Activated T-cell treated with anti-CD3 and anti-CD28 coated beads, Interleukin-2, amount 50 U/mL, for 4 hours (primary cell): ENCODE results near the gene TUBA3E. TPM values are rescaled to one million over a fixed set of nuclear protein-coding genes. Genes with fewer than 3 reads are reported as not detected.
"Not testable (repeated sequence)": the region's sequence is repeated elsewhere in the genome, so short reads cannot be mapped to it uniquely, and the experiment has no call there.

ENCODE experiments used
- ATAC-seq, 2 donors: fragments of 200-7000 bp; cut with Tn5 transposase; one replicate each; pipeline ENCODE4 v1.10.0; 2021
- DNase-seq: peaks from one replicate; pipeline ENCODE4 v3.0.0-alpha.2; 2020
- H3K27me3 Mint-ChIP-seq: one replicate; pipeline ENCODE4 v1.8.0; 2021; ENCODE audit warnings: low read depth, mixed read lengths
- H3K36me3 Mint-ChIP-seq: one replicate; pipeline ENCODE4 v1.8.0; 2022; ENCODE audit warnings: mixed read lengths; ENCODE audit not compliant: insufficient read depth
- H3K4me1 Mint-ChIP-seq: one replicate; pipeline ENCODE4 v1.8.0; 2021; ENCODE audit warnings: low read depth, mixed read lengths
- H3K4me3 Mint-ChIP-seq: one replicate; pipeline ENCODE4 v1.8.0; 2021; ENCODE audit warnings: mild to moderate bottlenecking, moderate library complexity, mixed read lengths
- H3K9me3 Mint-ChIP-seq: one replicate; pipeline ENCODE4 v1.8.0; 2021; ENCODE audit warnings: mixed read lengths
- total RNA-seq, 3 donors: library from RNA; stranded (reverse); gene quantifications; one replicate each; pipeline ENCODE4 v1.2.1, GENCODE V29; 2021

TUBA3E gene
- total RNA-seq, 3 donors from 2014 or later: not detected

DNA sequence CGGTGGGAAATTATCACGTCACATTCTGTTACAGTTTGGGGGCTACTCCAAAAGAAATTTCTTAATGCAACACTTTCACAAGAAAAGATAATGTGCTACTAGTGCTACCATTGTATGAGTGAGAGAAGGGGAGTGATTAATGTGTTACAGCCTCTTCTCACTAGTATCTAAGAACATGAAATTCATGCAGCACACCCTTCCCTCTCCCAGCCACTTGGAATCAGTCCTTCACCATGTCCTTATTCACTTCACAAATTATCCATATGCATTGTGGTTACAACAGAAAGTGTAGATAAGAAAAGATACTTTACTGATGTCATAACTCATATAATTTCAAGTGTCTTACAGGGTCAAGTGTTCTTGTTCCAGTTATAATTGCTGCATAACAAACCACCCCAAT, 20.9 kb upstream of the TUBA3E start:
- not testable (repeated sequence) for H3K4me3 Mint-ChIP-seq, H3K9me3 Mint-ChIP-seq, DNase-seq, ATAC-seq, H3K4me1 Mint-ChIP-seq, H3K36me3 Mint-ChIP-seq
- peaks cover 24% of the 10 kb centered on the region for H3K27me3 Mint-ChIP-seq

GRCh38 chr2:130207051-130207450, 8.8 kb upstream of the TUBA3E start:
- not testable (repeated sequence) for H3K36me3 Mint-ChIP-seq, H3K9me3 Mint-ChIP-seq, DNase-seq, H3K27me3 Mint-ChIP-seq, H3K4me1 Mint-ChIP-seq, ATAC-seq, H3K4me3 Mint-ChIP-seq

DNA sequence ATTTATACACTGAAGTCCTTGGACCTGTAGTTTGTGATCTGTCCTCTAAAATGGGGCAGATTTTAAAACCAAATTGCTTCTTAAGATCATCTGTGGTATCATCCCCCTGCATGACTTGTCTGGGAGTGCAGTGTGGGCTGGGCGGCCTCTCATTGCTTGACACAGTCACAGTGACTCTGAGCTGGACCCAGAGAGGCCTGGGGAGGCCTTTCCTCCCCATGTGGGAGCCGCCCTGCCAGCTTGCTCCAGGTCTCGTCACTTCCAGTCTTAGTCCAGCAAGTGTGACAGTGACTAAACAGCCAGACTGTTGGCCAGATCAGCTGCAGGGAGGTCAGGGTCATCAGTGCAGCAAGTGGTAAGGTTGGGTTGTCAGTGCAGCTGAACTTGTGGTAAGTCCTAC, 4.9 kb upstream of the TUBA3E start:
- not testable (repeated sequence) for H3K9me3 Mint-ChIP-seq, H3K27me3 Mint-ChIP-seq, H3K36me3 Mint-ChIP-seq, H3K4me3 Mint-ChIP-seq, ATAC-seq, DNase-seq, H3K4me1 Mint-ChIP-seq

DNA sequence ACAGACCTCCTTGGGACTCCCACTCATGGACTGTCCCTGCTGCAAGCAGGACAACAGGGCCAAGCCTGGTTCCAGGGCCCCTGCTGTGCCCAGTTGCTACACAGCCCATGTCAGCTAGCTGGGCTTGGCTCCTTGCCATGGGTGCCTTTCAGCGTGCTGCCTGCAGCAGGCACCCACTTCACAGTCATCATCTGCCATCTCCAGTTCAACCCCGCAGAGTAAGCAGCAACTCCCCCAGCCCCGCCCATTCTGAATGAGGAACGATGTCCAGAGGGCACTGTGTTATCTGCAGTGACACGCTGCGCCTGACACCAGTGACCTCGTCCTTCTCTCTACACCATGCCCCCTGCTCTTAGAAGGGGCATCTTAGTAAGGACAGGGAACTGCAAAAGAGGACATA, 4.3 kb upstream of the TUBA3E start:
- H3K4me1 Mint-ChIP-seq, ATAC-seq, H3K9me3 Mint-ChIP-seq, DNase-seq, H3K36me3 Mint-ChIP-seq, H3K4me3 Mint-ChIP-seq, H3K27me3 Mint-ChIP-seq: not testable (repeated sequence)

DNA sequence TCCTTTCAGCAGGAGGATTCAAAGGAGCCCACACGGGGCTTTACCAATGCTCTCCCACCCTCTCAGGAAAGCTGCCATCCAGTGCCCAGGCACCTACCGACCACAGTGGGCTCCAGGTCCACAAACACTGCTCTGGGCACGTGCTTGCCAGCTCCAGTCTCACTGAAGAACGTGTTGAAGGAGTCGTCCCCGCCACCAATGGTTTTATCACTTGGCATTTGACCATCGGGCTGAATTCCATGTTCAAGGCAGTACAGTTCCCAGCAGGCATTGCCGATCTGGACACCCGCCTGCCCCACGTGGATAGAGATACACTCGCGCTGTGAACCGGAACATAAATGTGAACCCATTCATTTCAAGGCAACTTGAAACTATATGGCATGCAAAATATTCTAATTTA, 2.2 kb downstream of the TUBA3E start:
- not testable (repeated sequence) for DNase-seq, H3K4me3 Mint-ChIP-seq, H3K27me3 Mint-ChIP-seq, H3K36me3 Mint-ChIP-seq, H3K9me3 Mint-ChIP-seq, ATAC-seq, H3K4me1 Mint-ChIP-seq

- H3K4me1 Mint-ChIP-seq, H3K36me3 Mint-ChIP-seq, H3K9me3 Mint-ChIP-seq, H3K4me3 Mint-ChIP-seq, H3K27me3 Mint-ChIP-seq, ATAC-seq, DNase-seq: not testable (repeated sequence)
These were observed 3.1 kb downstream of the TUBA3E start for GRCh38 chr2:130195089-130195635.

- H3K27me3 Mint-ChIP-seq, ATAC-seq, H3K4me3 Mint-ChIP-seq, H3K36me3 Mint-ChIP-seq, DNase-seq, H3K9me3 Mint-ChIP-seq, H3K4me1 Mint-ChIP-seq: not testable (repeated sequence)
These were observed 4.4 kb downstream of the TUBA3E start for GRCh38 chr2:130193824-130194223.

GRCh38 chr2:130192451-130192850, 5.8 kb downstream of the TUBA3E start:
- H3K9me3 Mint-ChIP-seq, ATAC-seq, H3K4me3 Mint-ChIP-seq, H3K27me3 Mint-ChIP-seq, H3K36me3 Mint-ChIP-seq, DNase-seq, H3K4me1 Mint-ChIP-seq: not testable (repeated sequence)

GRCh38 chr2:130191319-130191718, 6.9 kb downstream of the TUBA3E start:
- DNase-seq, H3K4me1 Mint-ChIP-seq, H3K27me3 Mint-ChIP-seq, H3K9me3 Mint-ChIP-seq, H3K36me3 Mint-ChIP-seq, ATAC-seq, H3K4me3 Mint-ChIP-seq: not testable (repeated sequence)

GRCh38 chr2:130190237-130190636, 8.0 kb downstream of the TUBA3E start:
- H3K9me3 Mint-ChIP-seq: no peaks in the 10 kb centered on the region
- DNase-seq: no peak
- H3K36me3 Mint-ChIP-seq: peaks cover 2% of the 10 kb centered on the region
- peaks cover 2% of the 10 kb centered on the region for H3K4me1 Mint-ChIP-seq
- no peak for ATAC-seq
- no peak overlapping the region for H3K4me3 Mint-ChIP-seq
- H3K27me3 Mint-ChIP-seq: no peaks in the 10 kb centered on the region

- not testable (repeated sequence) for H3K4me3 Mint-ChIP-seq, H3K27me3 Mint-ChIP-seq, ATAC-seq, H3K4me1 Mint-ChIP-seq, DNase-seq, H3K36me3 Mint-ChIP-seq, H3K9me3 Mint-ChIP-seq
These were observed 9.3 kb downstream of the TUBA3E start for GRCh38 chr2:130188958-130189357.

- not testable (repeated sequence) for ATAC-seq, H3K9me3 Mint-ChIP-seq, H3K4me3 Mint-ChIP-seq, H3K27me3 Mint-ChIP-seq, DNase-seq, H3K36me3 Mint-ChIP-seq
- peaks cover 11% of the 10 kb centered on the region for H3K4me1 Mint-ChIP-seq
These were observed 10.1 kb downstream of the TUBA3E start for GRCh38 chr2:130187859-130188792.

GRCh38 chr2:130187268-130187667, 11.0 kb downstream of the TUBA3E start:
- peaks cover 12% of the 10 kb centered on the region for H3K4me1 Mint-ChIP-seq
- H3K36me3 Mint-ChIP-seq: peaks cover 4% of the 10 kb centered on the region
- DNase-seq (no peak), ATAC-seq (no peak)
- H3K27me3 Mint-ChIP-seq: no peaks in the 10 kb centered on the region
- H3K9me3 Mint-ChIP-seq: no peaks in the 10 kb centered on the region
- H3K4me3 Mint-ChIP-seq: no peak overlapping the region

GRCh38 chr2:130186391-130186790, 11.8 kb downstream of the TUBA3E start:
- peaks cover 12% of the 10 kb centered on the region for H3K4me1 Mint-ChIP-seq
- no peaks in the 10 kb centered on the region for H3K9me3 Mint-ChIP-seq
- no peak overlapping the region for H3K4me3 Mint-ChIP-seq
- no peak for DNase-seq
- no peaks in the 10 kb centered on the region for H3K27me3 Mint-ChIP-seq
- H3K36me3 Mint-ChIP-seq: peaks cover 4% of the 10 kb centered on the region
- ATAC-seq: no peak

DNA sequence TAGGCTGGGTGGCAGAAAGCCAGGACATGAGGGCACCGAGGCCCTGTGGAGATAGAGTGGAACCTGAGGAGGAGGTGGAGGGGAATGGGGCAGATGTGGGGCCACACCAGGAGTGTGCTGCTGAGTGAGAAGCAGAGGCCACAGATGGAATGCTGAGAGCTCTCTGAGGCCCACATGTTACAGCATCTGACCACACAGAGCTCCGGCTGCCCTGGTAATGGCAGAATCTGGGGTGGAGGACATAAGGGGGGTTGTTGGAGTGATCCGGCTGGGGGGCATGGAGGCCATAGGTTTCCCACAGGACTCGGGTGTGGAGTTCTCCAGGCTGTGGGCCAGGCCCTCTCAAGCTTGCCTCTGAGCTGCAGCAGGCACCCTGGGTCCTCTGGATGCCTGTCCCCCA, 12.3 kb downstream of the TUBA3E start:
- DNase-seq (no peak), ATAC-seq (no peak)
- peaks cover 14% of the 10 kb centered on the region for H3K4me1 Mint-ChIP-seq
- no peaks in the 10 kb centered on the region for H3K27me3 Mint-ChIP-seq
- H3K36me3 Mint-ChIP-seq: peaks cover 3% of the 10 kb centered on the region
- no peak overlapping the region for H3K4me3 Mint-ChIP-seq
- H3K9me3 Mint-ChIP-seq: no peaks in the 10 kb centered on the region
